Activated CD8-positive, alpha-beta memory T cell treated with anti-CD3 and anti-CD28 coated beads for 1 hour (primary cell): Measurements from ENCODE around the gene CTSZ.
"Not testable (repeated sequence)": the region's sequence is repeated elsewhere in the genome, so short reads cannot be mapped to it uniquely, and the experiment has no call there.

Experiments used
- DNase-seq, 2 donors: peaks; one replicate each; pipeline ENCODE4 v3.0.0-alpha.2; 2020; ENCODE audit warnings: low read depth in 1 of 2; ENCODE audit errors: extremely low read depth in 1 of 2

CTSZ gene

GRCh38 chr20:58982406-58983114 is 24.5 kb downstream of the CTSZ start:
- DNase-seq: no peak

- DNase-seq: no peak
These were observed 25.3 kb downstream of the CTSZ start for GRCh38 chr20:58981628-58982364.

DNA sequence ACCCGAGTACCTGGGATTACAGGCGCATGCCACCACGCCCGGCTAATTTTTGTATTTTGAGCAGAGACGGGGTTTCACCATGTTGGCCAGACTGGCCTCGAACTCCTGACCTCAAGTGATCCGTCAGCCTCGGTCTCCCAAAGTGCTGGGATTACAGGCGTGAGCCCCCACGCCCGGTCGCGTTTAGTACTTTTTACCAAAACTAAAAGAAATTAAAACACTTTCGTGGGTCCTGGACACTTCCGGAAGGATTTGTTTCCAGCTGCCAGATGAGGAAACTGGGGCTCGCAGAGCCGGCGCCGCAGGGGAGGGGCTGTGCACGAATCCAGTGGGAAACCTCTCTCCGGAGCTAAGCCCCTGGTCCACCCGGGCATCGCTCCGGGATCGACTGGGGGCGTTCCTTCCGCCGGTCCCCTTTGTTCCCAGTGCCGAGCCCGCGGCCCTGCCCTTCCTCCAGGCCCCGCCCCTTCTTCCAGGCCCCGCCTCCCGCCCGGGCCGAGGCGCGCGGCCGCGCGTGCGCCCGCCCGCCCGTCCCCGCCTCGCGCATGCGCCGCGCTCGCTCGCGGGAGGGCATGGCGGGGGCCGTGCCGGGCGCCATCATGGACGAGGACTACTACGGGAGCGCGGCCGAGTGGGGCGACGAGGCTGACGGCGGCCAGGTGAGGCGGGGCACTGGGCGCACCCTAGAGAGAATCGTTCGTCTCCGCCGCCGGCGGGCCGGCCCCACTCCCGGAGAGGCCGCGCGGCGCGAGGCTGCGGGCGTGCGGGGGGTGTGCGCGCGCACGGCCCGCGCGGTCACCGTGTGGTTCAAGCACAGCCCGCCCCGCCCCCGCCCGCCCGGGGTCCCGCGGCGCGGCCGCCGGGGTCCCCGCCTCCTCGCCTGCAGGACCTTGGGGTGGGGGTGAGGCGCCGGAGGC is 26.1 kb downstream of the CTSZ start, which contains the start of gene NELFCD:
Gene NELFCD (plus strand): TSS at position 546 of the 917 bp plus-strand sequence. CDS start 54 bp downstream, at position 600.
- peak; percentile 54 to 86 for DNase-seq

DNA sequence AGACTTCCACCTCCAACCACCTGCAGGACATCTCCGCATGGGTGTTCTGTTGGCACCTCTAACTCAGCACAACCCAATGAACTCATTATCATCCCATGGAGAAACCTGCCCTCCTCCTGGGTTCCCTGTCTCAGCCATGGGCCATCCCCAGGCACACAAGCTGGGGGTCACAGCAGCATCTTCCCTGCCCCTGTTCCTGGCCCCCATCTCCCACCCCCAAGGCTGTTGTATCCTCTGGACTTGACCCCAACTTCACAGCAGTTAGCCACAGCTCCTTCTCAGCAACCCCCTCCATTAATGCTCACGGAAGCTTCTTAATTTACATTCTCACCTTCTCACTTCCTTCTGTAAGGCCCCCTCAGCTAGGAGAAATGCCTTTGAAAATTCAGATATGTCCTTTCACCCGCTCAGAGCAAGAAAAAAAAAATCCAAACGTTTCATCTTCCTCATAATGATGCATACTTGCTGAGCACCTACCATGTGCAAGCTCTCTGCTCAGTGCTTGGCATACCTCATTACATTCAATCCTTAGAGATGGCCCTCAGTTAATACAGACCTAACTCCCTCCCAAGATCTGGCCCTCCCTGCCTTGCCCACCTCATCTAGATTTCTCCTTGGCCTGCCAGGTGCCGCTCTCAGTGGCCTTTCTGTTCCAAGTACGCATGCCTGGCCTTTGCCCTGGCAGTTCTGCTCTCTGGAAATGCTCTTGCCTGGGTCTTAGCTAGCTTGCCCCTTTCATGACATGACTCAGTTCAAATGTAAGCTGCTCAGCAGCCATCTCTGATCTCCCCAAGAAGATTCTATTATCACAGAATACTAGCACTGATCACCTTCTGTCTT is 28.5 kb downstream of the CTSZ start:
- no peak for DNase-seq

DNA sequence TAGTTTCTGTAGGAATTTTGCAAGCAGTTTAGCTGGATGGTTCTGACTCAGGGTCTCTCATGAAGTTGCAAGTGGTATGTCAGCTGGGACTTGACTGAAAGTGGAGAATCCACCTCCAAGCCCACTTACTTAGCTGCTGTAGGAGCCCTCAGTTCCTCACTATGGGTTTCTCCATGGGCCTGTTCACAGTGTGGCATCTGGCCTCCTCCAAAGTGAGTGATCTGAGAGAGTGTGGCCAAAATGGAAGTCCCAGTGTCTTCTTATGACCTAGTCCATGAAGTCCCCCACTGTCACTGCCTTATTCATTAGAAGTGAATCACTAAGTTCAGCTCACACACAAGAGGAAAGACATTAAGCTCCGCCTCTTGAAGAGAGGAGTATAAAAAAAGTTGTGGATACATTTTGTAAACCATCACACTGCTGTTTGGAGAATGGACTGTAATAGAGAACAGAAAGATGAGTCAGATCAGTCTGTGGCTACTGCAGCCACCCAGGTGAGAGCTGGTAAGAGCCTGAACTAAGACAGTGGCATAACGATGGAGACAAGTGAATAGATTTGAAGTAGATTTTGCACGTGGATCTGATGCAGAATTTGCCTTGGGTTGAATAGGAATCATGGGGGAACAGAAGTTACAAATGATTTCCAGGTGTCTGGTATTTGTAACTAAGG is 30.9 kb downstream of the CTSZ start:
- no peak for DNase-seq

- no peak for DNase-seq
These were observed 31.7 kb downstream of the CTSZ start for GRCh38 chr20:58975353-58975752.

DNA sequence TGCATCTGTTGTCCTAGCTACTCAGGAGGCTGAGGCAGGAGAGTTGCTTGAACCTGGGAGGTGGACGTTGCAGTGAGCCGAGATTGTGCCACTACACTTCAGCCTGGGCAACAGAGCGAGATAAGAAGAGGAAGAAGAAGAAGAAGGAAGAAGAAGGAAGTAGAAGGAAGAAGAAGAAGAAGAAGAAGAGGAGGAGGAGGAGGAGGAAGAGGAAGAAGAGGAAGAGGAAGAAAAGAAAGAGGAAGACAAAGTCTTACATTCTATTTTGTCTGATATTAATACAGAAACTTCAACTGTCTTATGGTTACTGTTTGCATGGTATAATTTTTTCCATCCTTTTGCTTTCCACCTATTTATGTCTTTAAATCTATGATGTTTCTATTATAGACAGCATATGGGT is 33.2 kb downstream of the CTSZ start:
- no peak for DNase-seq

DNA sequence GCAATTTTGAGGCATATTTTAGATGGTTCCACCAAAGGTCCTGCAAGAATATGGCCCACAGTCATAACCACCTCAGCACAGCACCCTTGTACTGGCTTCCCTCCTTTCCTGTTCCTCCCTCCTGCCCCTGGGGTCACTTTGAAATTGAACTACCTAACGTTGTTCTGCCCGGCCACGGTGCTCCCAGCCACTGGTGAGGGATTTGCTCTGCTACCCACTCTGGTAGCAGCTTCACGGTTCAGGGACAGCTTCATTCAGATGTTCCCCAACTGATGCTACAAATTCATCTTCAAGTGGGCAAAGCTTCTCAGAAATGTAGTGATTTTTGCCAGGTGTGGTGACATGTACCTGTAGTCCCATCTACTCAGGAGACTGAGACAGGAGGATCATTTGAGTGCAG is 33.9 kb downstream of the CTSZ start:
- DNase-seq: no peak

DNA sequence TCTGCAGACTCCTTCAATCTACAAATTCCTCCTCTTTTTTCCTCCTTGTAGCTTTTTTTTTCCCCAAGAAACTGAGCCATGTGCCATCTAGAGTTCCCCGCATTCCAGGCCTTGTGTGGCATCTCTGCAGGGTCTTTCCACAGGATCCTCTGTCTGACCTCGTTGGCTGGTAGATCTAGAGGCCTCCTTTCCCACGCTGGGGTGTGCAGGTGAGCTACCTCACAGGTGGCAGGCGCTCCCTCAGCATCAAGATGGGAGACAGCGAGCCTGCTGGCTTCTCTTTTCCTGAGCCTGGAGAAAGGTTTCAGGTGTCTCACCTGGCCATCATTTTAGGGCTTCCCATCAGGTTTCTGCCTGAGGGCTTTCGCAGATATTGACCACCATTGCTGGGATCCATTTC is 35.6 kb downstream of the CTSZ start:
- DNase-seq: no peak

GRCh38 chr20:58970146-58970545 is 36.9 kb downstream of the CTSZ start:
- no peak for DNase-seq

DNA sequence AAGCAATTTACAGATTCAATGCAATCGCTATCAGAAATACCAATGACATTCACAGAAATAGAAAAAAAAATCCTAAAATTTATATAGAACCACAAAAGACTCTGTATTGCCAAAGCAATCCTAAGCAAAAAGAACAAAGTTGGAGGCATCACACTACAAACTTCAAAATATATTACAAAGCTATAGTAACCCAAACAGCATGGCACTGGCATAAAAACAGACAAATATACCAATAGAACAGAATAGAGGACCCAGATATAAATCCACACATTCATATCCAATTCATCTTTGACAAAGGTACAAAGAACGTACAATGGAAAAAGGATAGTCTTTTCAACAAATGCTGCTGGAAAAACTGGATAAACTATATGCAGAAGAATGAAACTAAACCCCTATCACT is 37.6 kb downstream of the CTSZ start:
- no peak for DNase-seq

DNA sequence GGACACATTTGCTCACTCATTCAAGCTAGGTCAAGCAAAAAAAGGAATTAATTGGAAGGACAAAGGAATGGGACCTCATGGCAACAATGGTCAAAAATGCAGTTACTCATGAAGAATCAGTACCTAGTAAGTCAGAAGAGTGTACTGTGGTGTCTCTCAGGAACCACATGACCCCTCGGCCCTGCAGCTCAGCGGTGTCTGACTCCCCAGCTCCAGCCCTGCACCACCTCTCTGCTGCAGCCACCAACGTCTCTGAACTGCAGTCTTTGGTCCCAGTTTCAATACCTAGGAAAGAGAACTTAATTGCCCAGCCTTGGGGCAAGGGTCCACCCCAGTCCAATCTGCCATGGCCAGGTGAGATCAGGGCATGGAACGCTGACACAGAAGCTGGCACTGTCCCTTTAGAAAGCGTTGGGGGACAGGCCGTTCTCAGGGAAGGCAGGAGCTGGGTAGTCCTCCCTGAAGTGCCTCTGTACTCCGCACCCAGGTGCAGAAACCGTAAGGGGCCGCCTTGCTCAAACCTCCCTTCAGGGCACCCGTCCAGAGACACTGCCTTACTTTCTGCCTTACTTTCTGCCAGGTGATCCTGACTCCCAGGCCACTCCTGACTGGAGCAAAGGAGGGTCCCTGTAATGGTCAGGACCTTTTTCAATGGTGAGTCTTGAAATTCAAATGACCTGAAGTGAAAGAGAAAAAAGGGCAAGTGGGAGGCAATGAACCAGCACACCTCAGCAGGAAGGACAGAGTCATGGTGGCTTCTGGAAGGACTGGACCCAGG is 39.2 kb downstream of the CTSZ start:
- no peak for DNase-seq

- no peak for DNase-seq
These were observed 41.6 kb downstream of the CTSZ start for GRCh38 chr20:58965270-58966064.

GRCh38 chr20:58963922-58964321 is 43.1 kb downstream of the CTSZ start:
- DNase-seq: not testable (repeated sequence)

- no peak for DNase-seq
These were observed 43.9 kb downstream of the CTSZ start for GRCh38 chr20:58963060-58963584.

GRCh38 chr20:58959652-58960051 is 47.4 kb downstream of the CTSZ start:
- no peak for DNase-seq

DNA sequence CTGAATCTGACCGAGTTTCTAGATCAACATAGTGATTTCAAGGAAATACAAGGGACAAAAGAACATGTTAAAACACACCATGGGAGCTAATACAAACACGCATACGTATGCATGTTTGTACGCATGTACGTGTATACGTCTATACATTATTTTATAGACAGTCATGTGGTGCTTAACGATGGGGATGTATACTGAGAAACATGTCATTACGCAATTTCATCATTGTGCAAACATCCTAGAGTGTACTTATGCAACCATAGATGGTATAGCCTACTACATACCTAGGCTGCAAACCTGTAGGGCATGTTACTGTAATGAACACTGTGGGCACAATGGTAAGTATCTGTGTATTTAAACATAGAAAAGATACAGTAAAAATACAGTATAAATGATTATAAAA is 51.0 kb downstream of the CTSZ start:
- no peak for DNase-seq

DNA sequence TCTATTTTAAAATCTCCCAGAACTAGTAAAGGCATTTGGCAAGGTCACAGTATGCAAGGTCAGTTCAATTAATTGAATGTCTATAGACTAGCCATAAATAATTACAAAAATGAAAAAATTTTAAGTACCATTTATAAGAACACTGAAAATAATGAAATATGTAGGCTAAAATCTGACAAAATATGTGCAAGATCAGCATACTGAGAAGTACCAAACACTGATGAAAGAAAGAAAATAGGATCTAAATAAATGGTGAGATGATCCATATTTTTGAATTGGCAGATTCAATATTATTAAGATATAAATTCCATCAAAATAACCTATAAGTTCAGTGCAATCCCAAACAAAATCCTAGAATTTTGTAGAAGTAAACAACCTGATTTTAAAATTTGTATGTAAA is 54.0 kb downstream of the CTSZ start:
- no peak for DNase-seq
